Progenitor cell of endocrine pancreas (in vitro differentiated cells): ENCODE results near the gene MRPL32. TPM values are rescaled to one million over a fixed set of nuclear protein-coding genes. Genes with fewer than 3 reads are reported as not detected.

Source experiments
- DNase-seq: peaks from one replicate; pipeline ENCODE4 v3.0.0; 2021; ENCODE audit warnings: low spot score; ENCODE audit not compliant: unreplicated experiment
- H3K27ac Mint-ChIP-seq: 2 replicates; pipeline ENCODE4 v1.8.0; 2021; ENCODE audit warnings: mild to moderate bottlenecking, moderate library complexity, mixed read lengths
- H3K27me3 Mint-ChIP-seq: 2 replicates; pipeline ENCODE4 v1.8.0; 2021; ENCODE audit warnings: mixed read lengths
- H3K36me3 Mint-ChIP-seq: 2 replicates; pipeline ENCODE4 v1.8.0; 2022; ENCODE audit warnings: mixed read lengths; ENCODE audit not compliant: insufficient read depth
- H3K4me1 Mint-ChIP-seq: 2 replicates; pipeline ENCODE4 v1.8.0; 2021; ENCODE audit warnings: low read depth, mixed read lengths
- H3K4me3 Mint-ChIP-seq: 2 replicates; pipeline ENCODE4 v1.8.0; 2021; ENCODE audit warnings: low read depth, mild to moderate bottlenecking, moderate library complexity, mixed read lengths
- H3K9me3 Mint-ChIP-seq: 2 replicates; pipeline ENCODE4 v1.8.0; 2021; ENCODE audit warnings: low read depth, mixed read lengths
- CTCF ChIP-seq: fragments of 200-600 bp; sonication (generic); IDR thresholded peaks from one replicate; pipeline ENCODE4 v1.5.0; 2021; ENCODE audit warnings: antibody characterized with exemption, mild to moderate bottlenecking; ENCODE audit not compliant: unreplicated experiment
- total RNA-seq: library from RNA; stranded (reverse); gene quantifications from 2 replicates; pipeline ENCODE4 v1.2.1, GENCODE V29; 2021

Gene MRPL32
- total RNA-seq, 1 donor from 2014 or later = 49.9 TPM

- no peaks in the 10 kb centered on the region for H3K36me3 Mint-ChIP-seq
- no peak for DNase-seq
- H3K27me3 Mint-ChIP-seq = no peaks in the 10 kb centered on the region
- peaks cover 4% of the 10 kb centered on the region for H3K9me3 Mint-ChIP-seq
- peaks cover 6% of the 10 kb centered on the region for H3K4me1 Mint-ChIP-seq
- TF ChIP-seq CTCF = no peak
- H3K4me3 Mint-ChIP-seq = no peak overlapping the region
- H3K27ac Mint-ChIP-seq = peak overlapping the region; percentile 60
Observed at GRCh38 chr7:42964849-42965805, 33.0 kb downstream of the MRPL32 start.

- H3K4me1 Mint-ChIP-seq = peaks cover 6% of the 10 kb centered on the region
- no peak for TF ChIP-seq CTCF
- no peak for DNase-seq
- no peaks in the 10 kb centered on the region for H3K27me3 Mint-ChIP-seq
- no peaks in the 10 kb centered on the region for H3K36me3 Mint-ChIP-seq
- no peak overlapping the region for H3K4me3 Mint-ChIP-seq
- H3K9me3 Mint-ChIP-seq = no peaks in the 10 kb centered on the region
- H3K27ac Mint-ChIP-seq = no peak overlapping the region
Observed at GRCh38 chr7:42967391-42967790, 35.2 kb downstream of the MRPL32 start.

- no peaks in the 10 kb centered on the region for H3K36me3 Mint-ChIP-seq
- TF ChIP-seq CTCF = no peak
- H3K9me3 Mint-ChIP-seq = no peaks in the 10 kb centered on the region
Observed at GRCh38 chr7:42972699-42973500, 40.7 kb downstream of the MRPL32 start.

GRCh38 chr7:42976371-42976770, 44.2 kb downstream of the MRPL32 start:
- no peaks in the 10 kb centered on the region for H3K4me1 Mint-ChIP-seq
- H3K4me3 Mint-ChIP-seq = no peak overlapping the region
- no peaks in the 10 kb centered on the region for H3K36me3 Mint-ChIP-seq
- H3K9me3 Mint-ChIP-seq = no peaks in the 10 kb centered on the region
- H3K27ac Mint-ChIP-seq = no peak overlapping the region
- peaks cover 3% of the 10 kb centered on the region for H3K27me3 Mint-ChIP-seq
- no peak for TF ChIP-seq CTCF
- DNase-seq = no peak

More at GRCh38 chr7:42972699-42973500, 40.7 kb downstream of the MRPL32 start:
- Mint-ChIP-seq H3K27me3 (peaks cover 3% of the 10 kb centered on the region), H3K27ac (no peak overlapping the region), H3K4me3 (no peak overlapping the region), H3K4me1 (no peaks in the 10 kb centered on the region)
- no peak for DNase-seq

GRCh38 chr7:42978496-42978895, 46.3 kb downstream of the MRPL32 start:
- TF ChIP-seq CTCF = no peak
- peaks cover 3% of the 10 kb centered on the region for H3K27me3 Mint-ChIP-seq

More at GRCh38 chr7:42978496-42978895, 46.3 kb downstream of the MRPL32 start:
- no peaks in the 10 kb centered on the region for H3K36me3 Mint-ChIP-seq
- no peak for DNase-seq
- peaks cover 2% of the 10 kb centered on the region for H3K9me3 Mint-ChIP-seq
- H3K4me3 Mint-ChIP-seq = no peak overlapping the region
- no peaks in the 10 kb centered on the region for H3K4me1 Mint-ChIP-seq
- no peak overlapping the region for H3K27ac Mint-ChIP-seq
